T-helper 22 cell (primary cell): ENCODE measurements around the gene KLF15.

Experiments
- DNase-seq: peaks from one replicate; pipeline ENCODE4 v3.0.0-alpha.2; 2020; ENCODE audit warnings: low read depth

KLF15 gene

GRCh38 chr3:126389112-126389793, 32.0 kb upstream of the KLF15 start:
- no peak for DNase-seq

GRCh38 chr3:126381966-126382365, 24.8 kb upstream of the KLF15 start:
- DNase-seq, result no peak

- DNase-seq, result no peak
Observed at GRCh38 chr3:126380011-126380768, 23.0 kb upstream of the KLF15 start.

DNA sequence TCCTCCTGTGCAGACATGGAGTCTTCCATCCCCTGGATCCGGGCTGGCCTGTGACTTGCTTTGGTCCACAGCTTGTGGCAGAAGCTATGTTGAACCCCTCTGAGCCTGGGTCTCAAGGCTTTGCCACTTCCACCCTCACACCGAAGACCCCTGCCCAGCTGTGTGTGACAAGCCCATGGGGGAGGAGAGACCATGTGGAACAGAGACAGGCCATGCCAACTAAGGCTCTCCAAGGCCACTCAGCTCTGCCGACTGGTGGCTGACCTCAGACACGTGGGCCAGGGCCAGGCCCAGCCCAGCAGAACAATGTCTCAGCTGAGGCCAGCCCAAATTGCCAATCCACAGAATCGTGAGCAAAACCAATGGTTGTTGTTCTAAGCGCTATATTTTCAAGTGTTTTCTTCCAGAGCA, 21.1 kb upstream of the KLF15 start:
- no peak for DNase-seq

GRCh38 chr3:126377211-126377610, 20.0 kb upstream of the KLF15 start:
- DNase-seq, result no peak

DNA sequence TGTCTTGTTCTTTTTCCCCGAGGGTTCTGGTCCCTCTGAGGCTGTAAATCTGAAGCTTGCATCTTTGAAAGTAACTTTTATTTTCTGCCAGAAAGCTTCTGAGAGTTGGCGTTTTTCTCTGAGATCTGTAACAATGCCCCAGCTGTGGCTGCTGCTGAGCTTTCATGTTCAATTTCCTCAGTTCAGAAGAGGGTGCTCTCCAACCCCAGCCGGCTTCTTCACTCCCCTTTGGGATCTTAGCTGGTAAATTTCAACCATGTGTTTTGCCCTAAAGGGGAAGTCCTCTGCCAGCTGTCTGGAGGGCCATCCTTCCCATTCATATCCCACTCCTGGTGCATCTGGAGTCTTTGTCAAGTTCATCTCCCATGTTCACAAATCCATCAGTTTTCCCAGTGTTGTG, 19.2 kb upstream of the KLF15 start:
- no peak for DNase-seq

- DNase-seq, result no peak
Observed at GRCh38 chr3:126375835-126376331, 18.7 kb upstream of the KLF15 start.

- DNase-seq, result no peak
Observed at GRCh38 chr3:126373682-126374601, 16.7 kb upstream of the KLF15 start.

DNA sequence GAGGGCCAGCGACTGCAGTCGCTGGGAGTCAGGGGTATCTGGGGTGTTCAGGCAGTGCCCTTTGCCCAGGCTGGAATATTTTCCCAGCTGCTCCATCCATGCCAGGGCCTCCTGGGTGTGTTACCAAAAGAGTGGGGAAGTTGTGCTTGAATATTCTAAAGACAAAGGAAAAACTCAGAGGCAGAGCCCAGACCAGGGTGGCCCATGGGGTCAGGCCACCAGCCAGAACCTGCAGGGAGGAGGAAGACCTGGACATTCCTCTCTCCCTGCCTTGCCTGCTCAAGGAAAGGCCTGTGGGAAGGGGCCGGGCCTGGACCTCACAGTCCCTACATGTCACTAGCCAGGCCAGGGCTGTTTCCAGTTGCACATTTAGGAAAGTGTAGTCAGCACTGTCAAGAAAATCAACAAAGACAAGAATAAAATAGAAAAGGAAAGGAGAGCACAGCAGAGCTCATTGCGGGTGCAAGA, 16.0 kb upstream of the KLF15 start:
- no peak for DNase-seq

GRCh38 chr3:126372413-126373145, 15.4 kb upstream of the KLF15 start:
- no peak for DNase-seq

DNA sequence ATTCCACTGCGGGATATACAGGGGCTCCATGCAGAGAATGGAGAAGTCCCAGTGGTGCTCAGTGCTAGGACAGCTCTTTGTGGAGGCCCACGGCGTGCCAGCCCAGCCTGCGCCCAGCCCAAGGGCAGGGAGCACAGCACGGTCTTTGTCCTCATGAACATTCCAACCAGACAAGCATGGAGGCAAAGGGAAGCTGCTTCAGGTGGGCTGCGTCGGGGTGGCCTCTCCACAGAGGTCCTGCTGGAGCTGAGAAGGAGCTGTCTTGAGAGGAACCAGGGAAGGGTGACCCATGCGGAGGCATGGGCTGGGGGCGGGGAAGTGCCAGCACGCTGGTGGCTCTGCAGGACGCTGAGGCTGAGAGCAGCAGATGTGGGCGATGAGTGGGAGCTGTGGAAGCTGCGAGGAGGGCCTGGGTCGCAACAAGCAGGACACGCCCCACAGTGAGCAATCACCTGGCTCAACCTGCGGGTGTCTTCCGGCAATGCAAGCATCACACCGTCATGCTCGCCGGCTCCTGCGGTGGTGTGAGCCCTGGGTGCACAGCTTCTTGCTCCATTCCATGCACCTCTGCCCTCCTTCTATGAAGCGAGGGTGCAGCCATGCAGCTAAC, 14.0 kb upstream of the KLF15 start:
- no peak for DNase-seq

GRCh38 chr3:126370606-126371005, 13.4 kb upstream of the KLF15 start:
- DNase-seq, result no peak

DNA sequence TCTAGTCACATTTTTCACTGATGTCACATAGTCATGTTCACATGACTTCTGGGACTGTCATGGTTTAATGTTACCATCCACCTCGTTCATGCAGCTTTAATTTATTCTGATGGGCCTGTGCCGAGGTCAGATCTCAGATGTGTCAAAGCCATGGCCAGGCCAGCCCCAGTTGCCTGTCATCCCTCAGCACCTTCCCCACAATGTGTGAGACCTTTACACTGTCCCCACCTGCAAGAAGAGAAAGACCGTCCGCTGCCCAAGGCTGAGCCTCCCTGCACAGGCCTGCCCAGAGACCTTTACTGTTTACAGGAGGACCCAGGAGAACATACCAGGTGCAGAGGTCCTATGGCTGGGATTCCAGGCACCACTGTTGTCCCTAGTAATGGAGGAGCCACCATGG, 12.8 kb upstream of the KLF15 start:
- no peak for DNase-seq

GRCh38 chr3:126369490-126369889, 12.3 kb upstream of the KLF15 start:
- no peak for DNase-seq

- no peak for DNase-seq
Observed at GRCh38 chr3:126367316-126367805, 10.2 kb upstream of the KLF15 start.

- no peak for DNase-seq
Observed at GRCh38 chr3:126365351-126366277, 8.4 kb upstream of the KLF15 start.

DNA sequence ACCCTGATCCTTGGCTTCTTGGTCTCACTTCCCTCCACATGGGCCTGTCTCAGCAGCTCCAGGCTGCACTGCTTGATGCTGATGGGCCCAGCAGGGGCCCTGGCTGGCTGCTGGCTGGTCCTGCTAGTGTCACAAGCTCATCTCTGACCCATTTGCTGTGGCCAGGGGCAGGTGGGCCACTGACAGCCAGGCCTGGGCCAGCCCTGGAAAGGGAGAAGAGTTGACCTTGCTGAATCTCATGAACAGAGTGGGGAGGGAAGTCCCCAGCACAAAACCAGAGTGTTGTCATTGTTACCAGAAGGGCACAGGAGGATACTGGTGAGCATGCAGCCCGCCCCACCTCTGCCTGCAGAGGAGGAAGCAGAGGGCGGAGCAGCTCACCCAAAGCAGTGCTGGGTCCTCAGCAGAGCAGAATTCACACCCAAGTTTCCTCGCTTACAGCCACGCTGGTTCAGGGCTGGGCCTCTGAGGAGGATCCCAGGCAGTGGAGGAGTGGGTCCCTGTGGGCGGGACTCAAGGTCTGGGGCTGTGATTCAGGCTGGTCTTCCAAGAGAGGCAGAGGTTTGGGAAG, 7.6 kb upstream of the KLF15 start:
- no peak for DNase-seq

GRCh38 chr3:126364130-126364695, 7.0 kb upstream of the KLF15 start:
- DNase-seq, result no peak

DNA sequence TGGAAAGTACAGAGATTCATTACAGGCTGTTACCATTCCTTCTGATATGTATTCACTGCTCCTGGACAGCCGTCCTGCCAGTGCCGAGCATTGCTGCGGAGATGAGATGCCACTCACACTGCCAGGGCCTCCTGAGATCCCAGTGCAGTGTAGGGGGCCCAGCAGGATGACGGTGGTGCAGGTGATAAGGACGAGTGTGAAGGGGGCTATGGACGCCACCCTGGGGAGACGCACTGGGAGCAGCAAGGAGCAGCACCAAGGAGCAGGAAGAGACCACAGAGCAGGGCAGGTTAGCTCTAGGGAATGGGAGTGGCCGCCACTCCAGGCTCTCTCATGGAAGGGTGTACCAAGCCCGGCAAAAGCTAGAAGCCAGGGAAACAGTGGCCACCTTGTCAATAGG, 4.0 kb upstream of the KLF15 start:
- no peak for DNase-seq
